H1 (cell line): Measurements from ENCODE around the gene SLC8B1. TPM values are rescaled to one million over a fixed set of nuclear protein-coding genes. Genes with fewer than 3 reads are reported as not detected.

ENCODE experiments used
- CTCF ChIA-PET: fragments of 300-600 bp; sonication (Branson Sonifier 250); formaldehyde crosslinking; loops from one replicate; lab custom pipeline; 2021; ENCODE audit not compliant: partially characterized antibody; lab: Charles Lee
- POLR2A ChIA-PET: fragments of 300-600 bp; sonication (Branson Sonifier 250); formaldehyde crosslinking; loops from one replicate; lab custom pipeline; 2021; ENCODE audit warnings: inconsistent platforms; ENCODE audit not compliant: partially characterized antibody; lab: Charles Lee
- DNase-seq, 2 experiments: peaks; one replicate each; pipeline versions ENCODE4 v3.0.0 to v3.0.0-alpha.2; 2010 to 2022; ENCODE audit warnings: low spot score in 2 of 2, low read depth in 1 of 2, mixed read lengths in 1 of 2
- FAIRE-seq: peaks from 2 replicates; lab custom pipeline; 2011; peaks lifted over from hg19 to GRCh38; lab: Jason Lieb, UNC
- H2AFZ ChIP-seq: 2 replicates; pipeline ENCODE4 v1.8.1; 2012; ENCODE audit warnings: low read length, inconsistent platforms
- H2AK5ac ChIP-seq: 2 replicates; pipeline ENCODE4 v1.6.1; 2013; ENCODE audit warnings: low read depth, low read length
- H2BK120ac ChIP-seq: replicated peaks from 2 replicates; pipeline ENCODE3; 2013; ENCODE audit warnings: low read depth, low read length, inconsistent platforms
- H2BK12ac ChIP-seq: 2 replicates; pipeline ENCODE4 v1.6.1; 2013; ENCODE audit warnings: low read depth, low read length
- H2BK15ac ChIP-seq: 2 replicates; pipeline ENCODE4 v1.6.1; 2013; ENCODE audit warnings: low read length
- H2BK20ac ChIP-seq: 2 replicates; pipeline ENCODE4 v1.6.1; 2013; ENCODE audit warnings: low read length
- H2BK5ac ChIP-seq: 2 replicates; pipeline ENCODE4 v1.6.1; 2013; ENCODE audit warnings: low read depth, low read length
- H3K14ac ChIP-seq: 2 replicates; pipeline ENCODE4 v1.6.1; 2013; ENCODE audit warnings: inconsistent platforms; ENCODE audit not compliant: insufficient read length
- H3K18ac ChIP-seq: 2 replicates; pipeline ENCODE4 v1.6.1; 2013; ENCODE audit warnings: low read length; ENCODE audit errors: extremely low read depth
- H3K23ac ChIP-seq: 2 replicates; pipeline ENCODE4 v1.6.1; 2013; ENCODE audit warnings: inconsistent platforms; ENCODE audit not compliant: insufficient read length
- H3K23me2 ChIP-seq: 2 replicates; pipeline ENCODE4 v1.6.1; 2013; ENCODE audit warnings: low read depth, low read length
- H3K27ac ChIP-seq: 2 replicates; pipeline ENCODE4 v1.6.1; 2011; ENCODE audit warnings: low read depth, low read length, inconsistent platforms
- H3K27me3 ChIP-seq, 4 experiments: replicated peaks in 1 of 4; 1 replicate in 1 of 4; 2 replicates in 3 of 4; pipeline versions ENCODE4 v1.6.1 to v1.8.1; 2011 to 2013; ENCODE audit warnings: low read length in 3 of 4, mild to moderate bottlenecking in 3 of 4, inconsistent platforms in 2 of 4, mixed read lengths in 2 of 4, moderate library complexity in 1 of 4; ENCODE audit not compliant: control insufficient read depth in 3 of 4, insufficient read depth in 3 of 4; ENCODE audit errors: extremely low read depth in 1 of 4
- H3K36me3 ChIP-seq, 4 experiments: 2 replicates each; pipeline versions ENCODE4 v1.6.1 to v1.8.1; 2011 to 2013; ENCODE audit warnings: mild to moderate bottlenecking in 4 of 4, low read length in 3 of 4, moderate library complexity in 2 of 4, control low read depth in 1 of 4, inconsistent platforms in 1 of 4; ENCODE audit not compliant: insufficient read depth in 4 of 4, control insufficient read depth in 2 of 4
- H3K4ac ChIP-seq: replicated peaks from 2 replicates; pipeline ENCODE3; 2013; ENCODE audit warnings: low read length, low read depth, mixed read lengths, inconsistent platforms; ENCODE audit not compliant: insufficient read length
- H3K4me1 ChIP-seq, 4 experiments: replicated peaks in 1 of 4; 1 replicate in 1 of 4; 2 replicates in 3 of 4; pipeline versions ENCODE4 v1.6.1 to v1.8.1; 2011 to 2013; ENCODE audit warnings: low read length in 3 of 4, inconsistent platforms in 2 of 4, mixed read lengths in 1 of 4; ENCODE audit not compliant: insufficient read depth in 4 of 4, control insufficient read depth in 3 of 4
- H3K4me2 ChIP-seq, 2 experiments: 2 replicates each; pipeline versions ENCODE4 v1.6.1 to v1.8.1; 2011 to 2013; ENCODE audit warnings: low read depth in 2 of 2, low read length in 2 of 2, control low read depth in 1 of 2, inconsistent platforms in 1 of 2, mild to moderate bottlenecking in 1 of 2; ENCODE audit not compliant: insufficient read depth in 1 of 2
- H3K4me3 ChIP-seq, 4 experiments: fragments of 200-600, 300-600 bp in 1 of 4; sonication (generic), shearing (Covaris generic), sonication (Bioruptor Twin) in 1 of 4; 2 replicates each; pipeline versions ENCODE4 v1.5.1 to v1.8.1; 2011 to 2016; ENCODE audit warnings: low read length in 4 of 4, low read depth in 3 of 4, control low read depth in 2 of 4, inconsistent platforms in 2 of 4, mild to moderate bottlenecking in 2 of 4, mixed read lengths in 1 of 4, moderate library complexity in 1 of 4; ENCODE audit not compliant: insufficient read depth in 2 of 4; ENCODE audit errors: extremely low read depth in 1 of 4
- H3K56ac ChIP-seq: replicated peaks from 2 replicates; pipeline ENCODE3; 2013; ENCODE audit warnings: low read depth, mild to moderate bottlenecking, mixed read lengths, low read length, inconsistent platforms; ENCODE audit not compliant: insufficient read length
- H3K79me1 ChIP-seq: 2 replicates; pipeline ENCODE4 v1.6.1; 2013; ENCODE audit warnings: low read depth, low read length, control low read depth
- H3K79me2 ChIP-seq, 2 experiments: 2 replicates each; pipeline versions ENCODE4 v1.6.1 to v1.8.1; 2012 to 2013; ENCODE audit warnings: low read length in 2 of 2, mild to moderate bottlenecking in 2 of 2, inconsistent platforms in 1 of 2; ENCODE audit not compliant: insufficient read depth in 2 of 2, control insufficient read depth in 1 of 2
- H3K9ac ChIP-seq, 4 experiments: replicated peaks in 1 of 4; 1 replicate in 1 of 4; 2 replicates in 3 of 4; pipeline versions ENCODE4 v1.6.1 to v1.8.1; 2011 to 2013; ENCODE audit warnings: low read depth in 3 of 4, low read length in 3 of 4, control low read depth in 2 of 4, mild to moderate bottlenecking in 2 of 4, moderate library complexity in 2 of 4, inconsistent platforms in 1 of 4; ENCODE audit errors: extremely low read depth in 1 of 4
- H3K9me3 ChIP-seq, 2 experiments: 2 replicates each; pipeline versions ENCODE4 v1.6.1 to v1.8.1; 2012 to 2013; ENCODE audit warnings: mild to moderate bottlenecking in 2 of 2, moderate library complexity in 2 of 2, control low read depth in 1 of 2, inconsistent platforms in 1 of 2, low read depth in 1 of 2, low read length in 1 of 2, mixed read lengths in 1 of 2; ENCODE audit not compliant: insufficient read depth in 2 of 2
- H4K20me1 ChIP-seq, 2 experiments: replicated peaks in 1 of 2; 2 replicates each; pipeline versions ENCODE3 to v1.8.1; 2011 to 2013; ENCODE audit warnings: inconsistent platforms in 2 of 2, low read length in 2 of 2, mild to moderate bottlenecking in 1 of 2; ENCODE audit not compliant: insufficient read depth in 2 of 2, control insufficient read depth in 1 of 2
- H4K5ac ChIP-seq: 2 replicates; pipeline ENCODE4 v1.6.1; 2013; ENCODE audit warnings: low read length, low read depth, mixed read lengths, inconsistent platforms; ENCODE audit not compliant: insufficient read length
- H4K8ac ChIP-seq: 2 replicates; pipeline ENCODE4 v1.8.0; 2013; ENCODE audit warnings: mild to moderate bottlenecking, moderate library complexity, low read length, inconsistent platforms; ENCODE audit not compliant: insufficient read depth; ENCODE audit errors: extremely low read depth
- H4K91ac ChIP-seq: replicated peaks from 2 replicates; pipeline ENCODE3; 2013; ENCODE audit warnings: low read length, mixed read lengths, inconsistent platforms; ENCODE audit not compliant: insufficient read length
- ASH2L ChIP-seq: fragments of 200-600, 300-600 bp; sonication (generic); IDR thresholded peaks from one replicate; pipeline ENCODE4 v1.7.1; 2017; ENCODE audit warnings: low read length
- GTF2F1 ChIP-seq: IDR thresholded peaks from 2 replicates; pipeline ENCODE4 v1.6.1; 2012; ENCODE audit warnings: low read depth, low read length, improper control_type of control experiment, borderline replicate concordance
- HDAC2 ChIP-seq, 2 experiments: fragments of 300-600 bp in 1 of 2; sonication (generic) in 1 of 2; IDR thresholded peaks; 2 replicates each; pipeline ENCODE4 v1.6.1; 2011 to 2012; ENCODE audit warnings: low read depth in 2 of 2, low read length in 2 of 2, mild to moderate bottlenecking in 2 of 2, moderate library complexity in 2 of 2, borderline replicate concordance in 1 of 2, inconsistent platforms in 1 of 2
- HDAC6 ChIP-seq: IDR thresholded peaks from one replicate; pipeline ENCODE4 v1.7.1; 2012; ENCODE audit warnings: low read depth, mild to moderate bottlenecking, inconsistent platforms, low read length, moderate library complexity
- NRF1 ChIP-seq: IDR thresholded peaks from 2 replicates; pipeline ENCODE4 v1.6.1; 2011; ENCODE audit warnings: mild to moderate bottlenecking, low read depth, low read length, improper control_type of control experiment
- RNF2 ChIP-seq: fragments of 200-900, 300-1000 bp; sonication (generic); IDR thresholded peaks from 2 replicates; pipeline ENCODE4 v1.7.1; 2016; ENCODE audit warnings: borderline replicate concordance, low read depth, mild to moderate bottlenecking, antibody characterized with exemption, low read length; ENCODE audit not compliant: poor library complexity, severe bottlenecking; ENCODE audit errors: missing control alignments
- SAP30 ChIP-seq: fragments of 300-600 bp; sonication (generic); IDR thresholded peaks from 2 replicates; pipeline ENCODE4 v1.7.1; 2012; ENCODE audit warnings: low read length, moderate library complexity, mild to moderate bottlenecking, inconsistent platforms; ENCODE audit not compliant: insufficient read depth, insufficient replicate concordance
- SP2 ChIP-seq: IDR thresholded peaks from 2 replicates; pipeline ENCODE4 v1.6.1; 2012; ENCODE audit warnings: mild to moderate bottlenecking, low read length, inconsistent platforms
- SP4 ChIP-seq: IDR thresholded peaks from 2 replicates; pipeline ENCODE4 v1.6.1; 2012; ENCODE audit warnings: low read length, inconsistent platforms
- ZNF274 ChIP-seq: IDR thresholded peaks from 2 replicates; pipeline ENCODE4 v1.7.0; 2012; ENCODE audit warnings: low read length, borderline replicate concordance; ENCODE audit errors: extremely low read depth
- WGBS, 2 experiments: shearing (Covaris generic) in 1 of 2; methylation state at CpG; one replicate each; pipeline versions ENCODE4 v1.1.6 to v1.1.7; 2013 to 2015; ENCODE audit warnings: low lambda C conversion rate in 2 of 2, mixed read lengths in 2 of 2, inconsistent platforms in 1 of 2, low coverage in 1 of 2, missing lambda C conversion rate in 1 of 2; ENCODE audit not compliant: insufficient replicate concordance in 2 of 2, insufficient coverage in 1 of 2, insufficient read length in 1 of 2; ENCODE audit errors: extremely low coverage in 1 of 2, missing lambda C conversion rate in 1 of 2; 5-methylcytosine and 5-hydroxymethylcytosine counted together
- polyA plus RNA-seq, 7 experiments: library from polyadenylated mRNA; depleted of rRNA in 3 of 7; stranded (reverse) in 5 of 7; unstranded in 2 of 7; fragments of >200 nt in 5 of 7; fragments of 200-250 nt in 2 of 7; gene quantifications; 1 replicate in 5 of 7; 2 replicates in 1 of 7; 4 replicates in 1 of 7; pipeline versions ENCODE4 v1.2.1 to v1.2.3, GENCODE V29; 2011 to 2013; ENCODE audit warnings: missing spikeins in 2 of 7, mixed read lengths in 2 of 7
- total RNA-seq: library from RNA; stranded (reverse); fragmentation: NEBNext Ultra II Directional; extraction: Animal tissue kit (Norgen Biotek cat#: 25700); gene quantifications from 2 replicates; pipeline ENCODE4 v1.2.1, GENCODE V29; 2021

The SLC8B1 gene
- total and polyA plus RNA-seq, 2 of the 8 experiments (the other 6 are each of a cell fraction or from before 2014, with no cell fraction given): 11.2 to 19.1 TPM

- H4K91ac ChIP-seq: no peak overlapping the region
- H3K27me3 ChIP-seq: no peaks in the 10 kb centered on the region
- no peak for TF ChIP-seq SP2
- no peak for TF ChIP-seq RNF2
- no peak for TF ChIP-seq ZNF274
- no peak for TF ChIP-seq NRF1
- no peak for TF ChIP-seq SP4
- no peak for TF ChIP-seq HDAC6
- no peak for TF ChIP-seq HDAC2 (IDR thresholded peaks at IDR 0.05; ENCODE audit: borderline replicate concordance in 1 of 2, low read depth in 2 of 2, low read length in 2 of 2)
- no peak for TF ChIP-seq ASH2L
- TF ChIP-seq SAP30: no peak
- no peak for TF ChIP-seq GTF2F1
- H2AFZ ChIP-seq: no peak overlapping the region
- H2AK5ac ChIP-seq: no peak overlapping the region
- H3K4me1 ChIP-seq: no peaks in the 10 kb centered on the region
- H4K5ac ChIP-seq: no peak overlapping the region
- H2BK5ac ChIP-seq: no peak overlapping the region
- peaks cover 0 to 2% of the 10 kb centered on the region in 2 experiments for H4K20me1 ChIP-seq
- no peak overlapping the region for H3K18ac ChIP-seq
- no peaks in the 10 kb centered on the region for H3K23me2 ChIP-seq
- no peak overlapping the region for H3K23ac ChIP-seq
- no peak overlapping the region for H3K9ac ChIP-seq
- H2BK20ac ChIP-seq: no peak overlapping the region
- no peak for DNase-seq
- H3K27ac ChIP-seq: no peak overlapping the region
- H3K56ac ChIP-seq: no peak overlapping the region
- no peak overlapping the region for H2BK15ac ChIP-seq
- H2BK12ac ChIP-seq: no peak overlapping the region
- H3K4ac ChIP-seq: no peak overlapping the region
- ChIA-PET CTCF (interaction anchor here (1.3 kb wide), 1 partner anchor 43 kb away, joined by 4 read pairs; no protein-coding TSS in a partner anchor), POLR2A (interaction anchor here (1.0 kb wide), 1 partner anchor 71 kb away, joined by 3 read pairs; the partner anchor contains the start of gene TPCN1)
- H3K14ac ChIP-seq: no peak overlapping the region
- H3K36me3 ChIP-seq: peaks cover 0 to 3% (median 0%) of the 10 kb centered on the region in 4 experiments; a peak in 2 of 8 replicates
- H3K4me3 ChIP-seq: no peak overlapping the region
- no peaks in the 10 kb centered on the region for H3K79me2 ChIP-seq
- no peaks in the 10 kb centered on the region for H3K79me1 ChIP-seq
- no peak overlapping the region for H4K8ac ChIP-seq
- H3K9me3 ChIP-seq: no peaks in the 10 kb centered on the region
- WGBS, 2 experiments: 87% methylated on average over 7 of the region's 7 CpGs; no CpG with 5 or more reads in 1 of the 2 experiments
- FAIRE-seq: no peak
- H3K4me2 ChIP-seq: no peak overlapping the region
- no peak overlapping the region for H2BK120ac ChIP-seq
Observed at GRCh38 chr12:113292547-113292946, 42.4 kb downstream of the SLC8B1 start.
